ENCODE measurements around the gene UFD1. TPM values are rescaled to one million over a fixed set of nuclear protein-coding genes. Genes with fewer than 3 reads are reported as not detected.
A peak's percentile ranks its signal among the peaks of the same experiment; 100 is the strongest.

Gene UFD1
- total and polyA plus RNA-seq, 9 of the 15 experiments (the other 6 are each of a cell fraction or from before 2014, with no cell fraction given) = 238 to 645 (median 363) TPM

DNA sequence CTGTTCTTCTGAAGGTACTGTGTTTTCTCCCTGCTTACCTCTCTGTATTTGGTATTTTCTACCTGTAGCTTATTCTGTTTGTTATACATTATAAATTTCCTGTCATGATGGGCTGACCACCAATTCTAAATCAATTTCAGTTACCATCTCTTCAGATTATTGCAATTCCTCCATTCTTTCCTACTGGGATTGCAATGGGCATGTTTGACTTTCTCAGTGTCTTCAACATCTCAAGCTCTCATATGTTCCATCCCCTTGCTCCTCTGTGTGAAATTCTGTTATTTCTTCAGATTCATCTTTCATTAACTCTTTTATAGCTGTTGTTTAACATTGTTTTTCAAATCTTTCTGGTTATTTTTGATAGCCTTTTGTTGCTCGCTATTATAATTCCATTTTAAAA, 16.0 kb downstream of the UFD1 start:
- H3K79me2 ChIP-seq (ENCODE audit: control insufficient read depth, insufficient read depth, low read length) = no peaks in the 10 kb centered on the region
- DNase-seq (ENCODE audit: extremely low read depth in 1 of 4, low spot score in 3 of 4) (peak in 1 of 4 experiments; percentile 43), FAIRE-seq (no peak), ATAC-seq (no peak)
- BruUV-seq (replicated peaks) = TSS peak; percentile 14
- no peak overlapping the region for H3K9ac ChIP-seq (ENCODE audit: insufficient read depth in 1 of 2, low read depth in 2 of 2, low read length in 2 of 2)
- H3K9me3 ChIP-seq (replicated peaks; ENCODE audit: control insufficient read depth, insufficient read depth, low read depth, low read length) = no peaks in the 10 kb centered on the region
- in situ Hi-C loops (cut with MboI) (no loop called here), intact Hi-C loops (cut with micrococcal nuclease) (no loop called here)
- no peak overlapping the region for H3K27ac ChIP-seq (ENCODE audit: extremely low read depth, low read depth, low read length)
- peaks cover 4% of the 10 kb centered on the region for H3K9me1 ChIP-seq (ENCODE audit: control insufficient read depth, insufficient read depth, low read length)
- H2AFZ ChIP-seq (ENCODE audit: low read depth, low read length) = no peak overlapping the region
- H3K4me2 ChIP-seq (ENCODE audit: insufficient read depth, low read length) = no peak overlapping the region
- no peaks in the 10 kb centered on the region for H3K4me1 ChIP-seq (replicated peaks in 1 of 2; ENCODE audit: control insufficient read depth in 2 of 2, insufficient read depth in 2 of 2, low read length in 2 of 2)
- peaks cover under 1% of the 10 kb centered on the region; the same call in 1 of the 2 replicates for H4K20me1 ChIP-seq (replicated peaks; ENCODE audit: control insufficient read depth, insufficient read depth, low read length)
- CTCF ChIA-PET (ENCODE audit: low intra/inter-chr PET ratio) = no interaction called here
- H3K36me3 ChIP-seq (ENCODE audit: control insufficient read depth, insufficient read depth, low read length) = peaks cover 96% of the 10 kb centered on the region
- H3K27me3 ChIP-seq (ENCODE audit: control insufficient read depth in 2 of 2, insufficient read depth in 2 of 2, low read length in 2 of 2) = no peaks in the 10 kb centered on the region
- POLR2A ChIA-PET = interaction anchor here (0.7 to 13.6 kb wide), 9 partner anchors 8 to 284 kb away, joined by 3 to 148 read pairs (median 6); partner anchors contain the start of genes C22orf39, CDC45, SLC25A1 and UFD1
- 94% methylated on average over 1 of the region's 1 CpG for WGBS (ENCODE audit: insufficient coverage, low coverage, missing lambda C conversion rate)
- H3K4me3 ChIP-seq = no peak overlapping the region
- TF ChIP-seq, protein P1, sequence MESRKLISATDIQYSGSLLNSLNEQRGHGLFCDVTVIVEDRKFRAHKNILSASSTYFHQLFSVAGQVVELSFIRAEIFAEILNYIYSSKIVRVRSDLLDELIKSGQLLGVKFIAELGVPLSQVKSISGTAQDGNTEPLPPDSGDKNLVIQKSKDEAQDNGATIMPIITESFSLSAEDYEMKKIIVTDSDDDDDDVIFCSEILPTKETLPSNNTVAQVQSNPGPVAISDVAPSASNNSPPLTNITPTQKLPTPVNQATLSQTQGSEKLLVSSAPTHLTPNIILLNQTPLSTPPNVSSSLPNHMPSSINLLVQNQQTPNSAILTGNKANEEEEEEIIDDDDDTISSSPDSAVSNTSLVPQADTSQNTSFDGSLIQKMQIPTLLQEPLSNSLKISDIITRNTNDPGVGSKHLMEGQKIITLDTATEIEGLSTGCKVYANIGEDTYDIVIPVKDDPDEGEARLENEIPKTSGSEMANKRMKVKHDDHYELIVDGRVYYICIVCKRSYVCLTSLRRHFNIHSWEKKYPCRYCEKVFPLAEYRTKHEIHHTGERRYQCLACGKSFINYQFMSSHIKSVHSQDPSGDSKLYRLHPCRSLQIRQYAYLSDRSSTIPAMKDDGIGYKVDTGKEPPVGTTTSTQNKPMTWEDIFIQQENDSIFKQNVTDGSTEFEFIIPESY (CRISPR knock-in tag; IDR thresholded peaks at IDR 0.05) = no peak
- 0 out of 2 replicates have a peak, but pooled peaks have one; percentile 46 for TF ChIP-seq ZNF717 (CRISPR knock-in tag; IDR thresholded peaks at IDR 0.05)
- TF ChIP-seq, protein P2, sequence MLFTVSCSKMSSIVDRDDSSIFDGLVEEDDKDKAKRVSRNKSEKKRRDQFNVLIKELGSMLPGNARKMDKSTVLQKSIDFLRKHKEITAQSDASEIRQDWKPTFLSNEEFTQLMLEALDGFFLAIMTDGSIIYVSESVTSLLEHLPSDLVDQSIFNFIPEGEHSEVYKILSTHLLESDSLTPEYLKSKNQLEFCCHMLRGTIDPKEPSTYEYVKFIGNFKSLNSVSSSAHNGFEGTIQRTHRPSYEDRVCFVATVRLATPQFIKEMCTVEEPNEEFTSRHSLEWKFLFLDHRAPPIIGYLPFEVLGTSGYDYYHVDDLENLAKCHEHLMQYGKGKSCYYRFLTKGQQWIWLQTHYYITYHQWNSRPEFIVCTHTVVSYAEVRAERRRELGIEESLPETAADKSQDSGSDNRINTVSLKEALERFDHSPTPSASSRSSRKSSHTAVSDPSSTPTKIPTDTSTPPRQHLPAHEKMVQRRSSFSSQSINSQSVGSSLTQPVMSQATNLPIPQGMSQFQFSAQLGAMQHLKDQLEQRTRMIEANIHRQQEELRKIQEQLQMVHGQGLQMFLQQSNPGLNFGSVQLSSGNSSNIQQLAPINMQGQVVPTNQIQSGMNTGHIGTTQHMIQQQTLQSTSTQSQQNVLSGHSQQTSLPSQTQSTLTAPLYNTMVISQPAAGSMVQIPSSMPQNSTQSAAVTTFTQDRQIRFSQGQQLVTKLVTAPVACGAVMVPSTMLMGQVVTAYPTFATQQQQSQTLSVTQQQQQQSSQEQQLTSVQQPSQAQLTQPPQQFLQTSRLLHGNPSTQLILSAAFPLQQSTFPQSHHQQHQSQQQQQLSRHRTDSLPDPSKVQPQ (CRISPR knock-in tag; IDR thresholded peaks at IDR 0.05; ENCODE audit: borderline replicate concordance) = no peak
- TF ChIP-seq NCOA4 (IDR thresholded peaks at IDR 0.05; ENCODE audit: partially characterized antibody) = peak; percentile 31
- TF ChIP-seq RBM39 (optimal IDR thresholded peaks at IDR 0.05; ENCODE audit: low read depth, low read length) = no peak
- no peak for TF ChIP-seq CREBBP (IDR thresholded peaks at IDR 0.05; ENCODE audit: low read depth, low read length)
- 0 out of 2 replicates have a peak, but pooled peaks have one; percentile 50 for TF ChIP-seq TSC22D4 (tag; IDR thresholded peaks at IDR 0.05)
- peak; percentile 46; the same call in 1 of the 2 replicates for TF ChIP-seq SUPT5H (IDR thresholded peaks at IDR 0.05)
- TF ChIP-seq SMARCB1 (IDR thresholded peaks at IDR 0.05; ENCODE audit: insufficient read length, low read depth) = no peak
- 0 out of 2 replicates have a peak, but pooled peaks have one; percentile 49 for TF ChIP-seq POLR2H (tag; IDR thresholded peaks at IDR 0.05; ENCODE audit: low read depth)
- no peak for TF ChIP-seq TCF3 (CRISPR knock-in tag; IDR thresholded peaks at IDR 0.05)
- TF ChIP-seq, protein P3, sequence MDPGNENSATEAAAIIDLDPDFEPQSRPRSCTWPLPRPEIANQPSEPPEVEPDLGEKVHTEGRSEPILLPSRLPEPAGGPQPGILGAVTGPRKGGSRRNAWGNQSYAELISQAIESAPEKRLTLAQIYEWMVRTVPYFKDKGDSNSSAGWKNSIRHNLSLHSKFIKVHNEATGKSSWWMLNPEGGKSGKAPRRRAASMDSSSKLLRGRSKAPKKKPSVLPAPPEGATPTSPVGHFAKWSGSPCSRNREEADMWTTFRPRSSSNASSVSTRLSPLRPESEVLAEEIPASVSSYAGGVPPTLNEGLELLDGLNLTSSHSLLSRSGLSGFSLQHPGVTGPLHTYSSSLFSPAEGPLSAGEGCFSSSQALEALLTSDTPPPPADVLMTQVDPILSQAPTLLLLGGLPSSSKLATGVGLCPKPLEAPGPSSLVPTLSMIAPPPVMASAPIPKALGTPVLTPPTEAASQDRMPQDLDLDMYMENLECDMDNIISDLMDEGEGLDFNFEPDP (CRISPR knock-in tag; IDR thresholded peaks at IDR 0.05) = no peak
- TF ChIP-seq, protein P4, sequence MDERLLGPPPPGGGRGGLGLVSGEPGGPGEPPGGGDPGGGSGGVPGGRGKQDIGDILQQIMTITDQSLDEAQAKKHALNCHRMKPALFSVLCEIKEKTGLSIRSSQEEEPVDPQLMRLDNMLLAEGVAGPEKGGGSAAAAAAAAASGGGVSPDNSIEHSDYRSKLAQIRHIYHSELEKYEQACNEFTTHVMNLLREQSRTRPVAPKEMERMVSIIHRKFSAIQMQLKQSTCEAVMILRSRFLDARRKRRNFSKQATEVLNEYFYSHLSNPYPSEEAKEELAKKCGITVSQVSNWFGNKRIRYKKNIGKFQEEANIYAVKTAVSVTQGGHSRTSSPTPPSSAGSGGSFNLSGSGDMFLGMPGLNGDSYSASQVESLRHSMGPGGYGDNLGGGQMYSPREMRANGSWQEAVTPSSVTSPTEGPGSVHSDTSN (CRISPR knock-in tag; IDR thresholded peaks at IDR 0.05; ENCODE audit: low read depth) = no peak
- TF ChIP-seq, protein P4 (tag; conservative IDR thresholded peaks at IDR 0.05; ENCODE audit: low read depth) = no peak
